Neural cell (in vitro differentiated cells): ENCODE data around the gene TMEM89. TPM values are rescaled to one million over a fixed set of nuclear protein-coding genes. Genes with fewer than 3 reads are reported as not detected.

ENCODE experiments used
- H2AFZ ChIP-seq: fragments of 200-600, 300-800 bp; sonication (generic), shearing (Covaris generic); 2 replicates; pipeline ENCODE4 v1.6.0; 2014; ENCODE audit warnings: low read depth, mild to moderate bottlenecking, antibody characterized with exemption, low read length, moderate library complexity
- H3F3A ChIP-seq: fragments of 200-600 bp; shearing (Covaris generic); 2 replicates; pipeline ENCODE4 v1.6.1; 2016; ENCODE audit warnings: mild to moderate bottlenecking, moderate library complexity, mixed read lengths, antibody characterized with exemption, low read length; ENCODE audit not compliant: insufficient read depth, poor library complexity, severe bottlenecking
- H3K27ac ChIP-seq: fragments of 200-600, 300-800 bp; sonication (generic), shearing (Covaris generic); 2 replicates; pipeline ENCODE4 v1.5.1; 2014; ENCODE audit warnings: mild to moderate bottlenecking, low read length, moderate library complexity
- H3K27me3 ChIP-seq: fragments of 300-800, 200-600 bp; sonication (generic), shearing (Covaris generic); 2 replicates; pipeline ENCODE4 v1.6.0; 2014; ENCODE audit warnings: mild to moderate bottlenecking, low read depth, low read length, moderate library complexity; ENCODE audit not compliant: insufficient read depth
- H3K36me3 ChIP-seq: fragments of 300-800, 200-600 bp; sonication (generic), shearing (Covaris generic); 2 replicates; pipeline ENCODE4 v1.5.1; 2014; ENCODE audit warnings: mild to moderate bottlenecking, antibody characterized with exemption, low read length, moderate library complexity; ENCODE audit not compliant: insufficient read depth
- H3K4me2 ChIP-seq: fragments of 300-800, 200-600 bp; sonication (generic), shearing (Covaris generic); 2 replicates; pipeline ENCODE4 v1.6.0; 2014; ENCODE audit warnings: mild to moderate bottlenecking, low read length
- H3K4me3 ChIP-seq: fragments of 300-800, 200-600 bp; sonication (generic), shearing (Covaris generic); 2 replicates; pipeline ENCODE4 v1.5.1; 2014; ENCODE audit warnings: mild to moderate bottlenecking, low read length, moderate library complexity
- H3K79me2 ChIP-seq: fragments of 200-600 bp; shearing (Covaris generic); replicated peaks from 2 replicates; pipeline ENCODE4 v1.6.0; 2014; ENCODE audit warnings: mild to moderate bottlenecking, low read length, moderate library complexity; ENCODE audit not compliant: insufficient read depth
- H3K9ac ChIP-seq: fragments of 300-800, 200-600 bp; sonication (generic), shearing (Covaris generic); 2 replicates; pipeline ENCODE4 v1.6.1; 2016; ENCODE audit warnings: mild to moderate bottlenecking, low read length, mixed read lengths
- H3K9me2 ChIP-seq: fragments of 200-600 bp; shearing (Covaris generic); 2 replicates; pipeline ENCODE4 v1.6.1; 2016; ENCODE audit warnings: mild to moderate bottlenecking, low read length, mixed read lengths; ENCODE audit not compliant: insufficient read depth
- H3K9me3 ChIP-seq: fragments of 200-600, 300-800 bp; sonication (generic), shearing (Covaris generic); 2 replicates; pipeline ENCODE4 v1.6.1; 2016; ENCODE audit warnings: mild to moderate bottlenecking, mixed run types, low read length, moderate library complexity, mixed read lengths
- H4K20me1 ChIP-seq: fragments of 200-600 bp; shearing (Covaris generic); 2 replicates; pipeline ENCODE4 v1.6.1; 2016; ENCODE audit warnings: mild to moderate bottlenecking, mixed run types; ENCODE audit not compliant: insufficient read depth
- CTCF ChIP-seq: fragments of 450-650 bp; IDR thresholded peaks from 2 replicates; pipeline ENCODE4 v1.5.1; 2014; ENCODE audit warnings: antibody characterized with exemption, mild to moderate bottlenecking, moderate library complexity; ENCODE audit not compliant: poor library complexity, severe bottlenecking
- EP300 ChIP-seq: fragments of 450-650 bp; conservative IDR thresholded peaks from 2 replicates; pipeline ENCODE4 v1.6.1; 2014; ENCODE audit warnings: antibody characterized with exemption, mild to moderate bottlenecking, moderate library complexity; ENCODE audit not compliant: poor library complexity, severe bottlenecking
- EZH2 ChIP-seq: fragments of 200-600, 300-800 bp; shearing (Covaris generic), sonication (generic); IDR thresholded peaks from 2 replicates; pipeline ENCODE4 v1.6.1; 2014; ENCODE audit warnings: antibody characterized with exemption, low read length, borderline replicate concordance, mild to moderate bottlenecking; ENCODE audit not compliant: insufficient read depth, poor library complexity, severe bottlenecking
- MXI1 ChIP-seq: fragments of 450-650 bp; conservative IDR thresholded peaks from 2 replicates; pipeline ENCODE4 v1.6.1; 2014; ENCODE audit warnings: antibody characterized with exemption, mild to moderate bottlenecking; ENCODE audit not compliant: poor library complexity, severe bottlenecking
- POLR2AphosphoS5 ChIP-seq: IDR thresholded peaks from 2 replicates; pipeline ENCODE4 v1.6.1; 2012
- RAD21 ChIP-seq: fragments of 450-650 bp; conservative IDR thresholded peaks from 2 replicates; pipeline ENCODE4 v1.6.1; 2014; ENCODE audit warnings: antibody characterized with exemption, mild to moderate bottlenecking, moderate library complexity
- REST ChIP-seq: IDR thresholded peaks from 2 replicates; pipeline ENCODE4 v1.6.1; 2012; ENCODE audit warnings: borderline replicate concordance
- SMC3 ChIP-seq: fragments of 450-650 bp; conservative IDR thresholded peaks from 2 replicates; pipeline ENCODE4 v1.6.1; 2014; ENCODE audit warnings: antibody characterized with exemption, mild to moderate bottlenecking, moderate library complexity; ENCODE audit not compliant: poor library complexity
- TAF1 ChIP-seq: IDR thresholded peaks from 2 replicates; pipeline ENCODE4 v1.6.1; 2012; ENCODE audit warnings: low read depth
- polyA minus RNA-seq: library from RNA; depleted of rRNA, polyadenylated mRNA; stranded (reverse); fragments of >200 nt; gene quantifications from 2 replicates; pipeline ENCODE4 v1.2.3, GENCODE V29; 2014
- polyA plus RNA-seq: library from polyadenylated mRNA; depleted of rRNA; stranded (reverse); fragments of >200 nt; gene quantifications from 2 replicates; pipeline ENCODE4 v1.2.3, GENCODE V29; 2014

TMEM89 gene
- polyA plus RNA-seq (0.52 TPM in 1 of 2 replicates, not detected in the other), polyA minus RNA-seq (not detected in 2 replicates)

GRCh38 chr3:48621461-48621869, at the start of gene TMEM89:
Gene TMEM89 (minus strand): TSS chr3:48621769. CDS start chr3:48621756, 13 bp downstream.
- no peak for TF ChIP-seq CTCF
- no peak for TF ChIP-seq POLR2AphosphoS5
- TF ChIP-seq EZH2 = no peak
- no peak for TF ChIP-seq SMC3
- TF ChIP-seq REST = no peak
- no peak for TF ChIP-seq MXI1
- no peak for TF ChIP-seq TAF1
- no peak for TF ChIP-seq EP300
- no peak for TF ChIP-seq RAD21
- H3K27ac ChIP-seq = no peak within 1 kb of the TSS
- H2AFZ ChIP-seq = no peak within 1 kb of the TSS

GRCh38 chr3:48664929-48665328, 43.4 kb upstream of the TMEM89 start:
- TF ChIP-seq MXI1 (no peak), EZH2 (no peak), POLR2AphosphoS5 (no peak)
- H3K9me2 ChIP-seq = no peaks in the 10 kb centered on the region
- peaks cover 16% of the 10 kb centered on the region for H3K36me3 ChIP-seq
- H3F3A ChIP-seq = no peaks in the 10 kb centered on the region
- no peak overlapping the region for H3K4me2 ChIP-seq
- no peaks in the 10 kb centered on the region for H3K27me3 ChIP-seq
- peak overlapping the region; percentile 73 for H3K4me3 ChIP-seq
- peak overlapping the region; percentile 95 for H3K27ac ChIP-seq
- H3K9ac ChIP-seq = peak overlapping the region; percentile 92
- peaks cover 14% of the 10 kb centered on the region for H3K79me2 ChIP-seq
- H2AFZ ChIP-seq = no peak overlapping the region
- no peaks in the 10 kb centered on the region for H4K20me1 ChIP-seq
- peaks cover 16% of the 10 kb centered on the region for H3K9me3 ChIP-seq

More at GRCh38 chr3:48621461-48621869, at the start of gene TMEM89:
- Histone ChIP-seq H3K9me2 (no peaks in the 10 kb centered on the region), H3K27me3 (no peaks in the 10 kb centered on the region), H3K9ac (no peak within 1 kb of the TSS), H3F3A (no peaks in the 10 kb centered on the region), H3K4me2 (no peak within 1 kb of the TSS), H3K79me2 (no peaks in the 10 kb centered on the region), H4K20me1 (no peaks in the 10 kb centered on the region), H3K4me3 (no peak within 1 kb of the TSS), H3K36me3 (no peaks in the 10 kb centered on the region), H3K9me3 (no peaks in the 10 kb centered on the region)
